Measurements from ENCODE around the gene TTC9B.

DNA sequence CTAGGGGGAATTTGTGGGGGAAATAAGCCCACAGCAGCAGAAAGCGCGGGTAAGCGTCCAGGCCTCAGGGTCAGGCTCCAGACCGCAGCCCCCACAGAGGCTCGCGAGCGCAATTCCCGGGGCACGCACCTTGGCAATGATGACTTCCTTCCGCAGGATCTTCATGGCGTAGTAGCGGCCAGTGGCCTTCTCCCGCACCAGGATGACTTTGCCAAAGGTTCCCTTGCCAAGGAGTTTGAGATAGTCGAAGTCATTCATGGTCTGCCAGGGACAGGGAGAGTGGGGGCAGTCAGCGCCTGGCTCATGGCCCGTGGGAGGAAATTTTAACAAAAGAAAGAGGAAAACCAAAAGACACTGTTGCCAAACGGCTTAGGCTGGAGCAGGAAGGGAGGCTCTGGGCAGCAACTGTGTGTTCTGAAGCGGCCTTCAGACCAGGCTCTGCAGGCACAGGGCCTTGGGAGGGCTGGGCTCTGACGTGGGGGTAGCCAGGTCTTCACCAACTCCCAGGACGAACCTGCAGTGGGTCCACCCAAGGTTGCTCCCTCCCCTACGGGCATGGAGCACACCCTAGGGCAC lies 23.7 kb upstream of the TTC9B start:
- no peak for TF ChIP-seq POLR2A (IDR thresholded peaks at IDR 0.05; ENCODE audit: extremely low read depth, insufficient read length)
- TF ChIP-seq, protein P1, sequence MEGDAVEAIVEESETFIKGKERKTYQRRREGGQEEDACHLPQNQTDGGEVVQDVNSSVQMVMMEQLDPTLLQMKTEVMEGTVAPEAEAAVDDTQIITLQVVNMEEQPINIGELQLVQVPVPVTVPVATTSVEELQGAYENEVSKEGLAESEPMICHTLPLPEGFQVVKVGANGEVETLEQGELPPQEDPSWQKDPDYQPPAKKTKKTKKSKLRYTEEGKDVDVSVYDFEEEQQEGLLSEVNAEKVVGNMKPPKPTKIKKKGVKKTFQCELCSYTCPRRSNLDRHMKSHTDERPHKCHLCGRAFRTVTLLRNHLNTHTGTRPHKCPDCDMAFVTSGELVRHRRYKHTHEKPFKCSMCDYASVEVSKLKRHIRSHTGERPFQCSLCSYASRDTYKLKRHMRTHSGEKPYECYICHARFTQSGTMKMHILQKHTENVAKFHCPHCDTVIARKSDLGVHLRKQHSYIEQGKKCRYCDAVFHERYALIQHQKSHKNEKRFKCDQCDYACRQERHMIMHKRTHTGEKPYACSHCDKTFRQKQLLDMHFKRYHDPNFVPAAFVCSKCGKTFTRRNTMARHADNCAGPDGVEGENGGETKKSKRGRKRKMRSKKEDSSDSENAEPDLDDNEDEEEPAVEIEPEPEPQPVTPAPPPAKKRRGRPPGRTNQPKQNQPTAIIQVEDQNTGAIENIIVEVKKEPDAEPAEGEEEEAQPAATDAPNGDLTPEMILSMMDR (IDR thresholded peaks at IDR 0.05; ENCODE audit: low read depth, low read length): no peak
- no peak for TF ChIP-seq MYC (IDR thresholded peaks at IDR 0.05; ENCODE audit: low read depth, low read length)
- TF ChIP-seq, protein P2, sequence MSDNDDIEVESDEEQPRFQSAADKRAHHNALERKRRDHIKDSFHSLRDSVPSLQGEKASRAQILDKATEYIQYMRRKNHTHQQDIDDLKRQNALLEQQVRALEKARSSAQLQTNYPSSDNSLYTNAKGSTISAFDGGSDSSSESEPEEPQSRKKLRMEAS (IDR thresholded peaks at IDR 0.05; ENCODE audit: low read depth, low read length): no peak
